AG20443 (cell line): Measurements from ENCODE around the gene PCCB.
"Not testable (repeated sequence)": the region's sequence is repeated elsewhere in the genome, so short reads cannot be mapped to it uniquely, and the experiment has no call there.

Source experiments
- DNase-seq: peaks from one replicate; pipeline ENCODE4 v3.0.0; 2012; ENCODE audit warnings: low spot score, mixed read lengths

Gene PCCB

GRCh38 chr3:136327671-136328070 is 77.5 kb downstream of the PCCB start:
- no peak for DNase-seq

GRCh38 chr3:136329593-136329992 is 79.5 kb downstream of the PCCB start:
- DNase-seq: no peak

GRCh38 chr3:136330900-136331299 is 80.8 kb downstream of the PCCB start:
- DNase-seq: no peak

- DNase-seq: no peak
Measured at GRCh38 chr3:136332302-136332701, 82.2 kb downstream of the PCCB start.

- peak; percentile 79 for DNase-seq
Measured at GRCh38 chr3:136332776-136333175, 82.6 kb downstream of the PCCB start.

GRCh38 chr3:136334209-136334608 is 84.1 kb downstream of the PCCB start:
- DNase-seq: no peak

GRCh38 chr3:136334726-136335125 is 84.6 kb downstream of the PCCB start:
- not testable (repeated sequence) for DNase-seq

- DNase-seq: peak; percentile 72
Measured at GRCh38 chr3:136336329-136337100, 86.4 kb downstream of the PCCB start.

GRCh38 chr3:136343446-136343845 is 93.3 kb downstream of the PCCB start:
- DNase-seq: no peak

GRCh38 chr3:136343873-136344555 is 93.9 kb downstream of the PCCB start:
- DNase-seq: peak; percentile 90

GRCh38 chr3:136346486-136346885 is 96.3 kb downstream of the PCCB start:
- no peak for DNase-seq

GRCh38 chr3:136350132-136350531 is 100.0 kb downstream of the PCCB start:
- DNase-seq: peak; percentile 88

- peak; percentile 66 for DNase-seq
Measured at GRCh38 chr3:136350557-136350956, 100.4 kb downstream of the PCCB start.

GRCh38 chr3:136351351-136351750 is 101.2 kb downstream of the PCCB start:
- DNase-seq: no peak

GRCh38 chr3:136351905-136352304 is 101.8 kb downstream of the PCCB start:
- DNase-seq: no peak

- no peak for DNase-seq
Measured at GRCh38 chr3:136353461-136353860, 103.3 kb downstream of the PCCB start.

GRCh38 chr3:136366289-136366688 is 116.1 kb downstream of the PCCB start:
- no peak for DNase-seq

- not testable (repeated sequence) for DNase-seq
Measured at GRCh38 chr3:136375800-136376199, 125.7 kb downstream of the PCCB start.

- no peak for DNase-seq
Measured at GRCh38 chr3:136377508-136377907, 127.4 kb downstream of the PCCB start.

GRCh38 chr3:136378011-136378410 is 127.9 kb downstream of the PCCB start:
- DNase-seq: no peak
